ENCODE data around the gene DBH. TPM values are rescaled to one million over a fixed set of nuclear protein-coding genes. Genes with fewer than 3 reads are reported as not detected.

Gene DBH
- total and polyA plus RNA-seq, 12 donors = 0.24 to 234 (median 19.6) TPM; not detected in 1

GRCh38 chr9:133604856-133605255 is 31.3 kb upstream of the DBH start:
- no peaks in the 10 kb centered on the region for H3K36me3 ChIP-seq (replicated peaks in 1 of 2)
- no peak overlapping the region for H3K4me3 ChIP-seq
- TF ChIP-seq CTCF (IDR thresholded peaks at IDR 0.05) (no peak), POLR2A (IDR thresholded peaks at IDR 0.05) (no peak)
- H3K27me3 ChIP-seq = peaks cover 13% of the 10 kb centered on the region
- H3K4me1 ChIP-seq (replicated peaks in 1 of 2) = no peaks in the 10 kb centered on the region
- H3K9me3 ChIP-seq (replicated peaks in 1 of 3) = no peaks in the 10 kb centered on the region
- H3K27ac ChIP-seq = peak overlapping the region in 1 of 5 donors; percentile 54
- peak in 1 of 7 donors; percentile 77 for DNase-seq
- intact Hi-C loops (cut with DNase I) = no loop called here
- WGBS, 4 donors = 57 to 74% (median 62%) methylated on average over 8 to 14 of the region's 14 CpGs

- TF ChIP-seq POLR2A (IDR thresholded peaks at IDR 0.05) (no peak), CTCF (IDR thresholded peaks at IDR 0.05) (no peak)
- intact Hi-C loops (cut with DNase I) = no loop called here
- Histone ChIP-seq H3K27ac (peak overlapping the region in 1 of 5 donors; percentile 54), H3K9me3 (replicated peaks in 1 of 3) (no peaks in the 10 kb centered on the region), H3K27me3 (peaks cover 16% of the 10 kb centered on the region), H3K4me3 (no peak overlapping the region), H3K36me3 (replicated peaks in 1 of 2) (no peaks in the 10 kb centered on the region), H3K4me1 (replicated peaks in 1 of 2) (no peaks in the 10 kb centered on the region)
- WGBS, 4 donors = 73 to 85% (median 77%) methylated on average over 4 to 17 of the region's 17 CpGs
- no peak for DNase-seq
Measured at GRCh38 chr9:133605446-133605845, 30.7 kb upstream of the DBH start.

GRCh38 chr9:133605856-133606707 is 30.1 kb upstream of the DBH start:
- WGBS, 4 donors = 58 to 66% (median 62%) methylated on average over 7 to 16 of the region's 16 CpGs
- TF ChIP-seq CTCF (IDR thresholded peaks at IDR 0.05) (no peak), POLR2A (IDR thresholded peaks at IDR 0.05) (no peak)
- no peak for DNase-seq
- peaks cover 19% of the 10 kb centered on the region for H3K27me3 ChIP-seq
- H3K4me3 ChIP-seq = no peak overlapping the region
- H3K4me1 ChIP-seq (replicated peaks in 1 of 2) = no peaks in the 10 kb centered on the region
- peak overlapping the region in 1 of 5 donors; percentile 54 for H3K27ac ChIP-seq
- H3K36me3 ChIP-seq (replicated peaks in 1 of 2) = no peaks in the 10 kb centered on the region
- H3K9me3 ChIP-seq (replicated peaks in 1 of 3) = no peaks in the 10 kb centered on the region
- intact Hi-C loops (cut with DNase I) = no loop called here

DNA sequence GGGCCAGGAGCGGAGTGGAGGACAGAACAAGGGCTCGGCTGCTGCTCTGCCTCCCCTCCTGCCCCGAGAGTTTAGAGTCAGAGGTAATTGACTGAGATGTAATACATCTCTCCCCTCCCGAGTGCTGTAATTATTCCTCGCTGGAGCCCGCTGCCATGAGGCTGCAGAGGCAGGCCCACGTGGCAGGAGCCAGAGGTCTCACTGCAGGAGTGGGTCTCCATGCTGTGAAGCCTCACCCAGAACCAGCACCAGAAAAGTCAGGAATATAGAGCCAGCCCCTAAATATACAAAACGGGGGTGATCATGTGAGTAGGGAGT is 29.5 kb upstream of the DBH start:
- Histone ChIP-seq H3K36me3 (replicated peaks in 1 of 2) (no peaks in the 10 kb centered on the region), H3K4me3 (no peak overlapping the region), H3K9me3 (replicated peaks in 1 of 3) (no peaks in the 10 kb centered on the region), H3K27ac (peak overlapping the region in 1 of 5 donors; percentile 54), H3K27me3 (peaks cover 19% of the 10 kb centered on the region), H3K4me1 (replicated peaks in 1 of 2) (no peaks in the 10 kb centered on the region)
- no peak for TF ChIP-seq CTCF (IDR thresholded peaks at IDR 0.05)
- TF ChIP-seq POLR2A (IDR thresholded peaks at IDR 0.05) = no peak
- intact Hi-C loops (cut with DNase I) = no loop called here
- DNase-seq = no peak
- WGBS, 4 donors = 36 to 46% (median 39%) methylated on average over 8 of the region's 8 CpGs

Measured in adrenal gland (tissue), 12 donors.